ENCODE results near the gene CFAP74.
"Not testable (repeated sequence)": the region's sequence is repeated elsewhere in the genome, so short reads cannot be mapped to it uniquely, and the experiment has no call there.

Gene CFAP74

GRCh38 chr1:1939296-1940122 is 64.1 kb downstream of the CFAP74 start:
- TF ChIP-seq POLR2AphosphoS5 (IDR thresholded peaks at IDR 0.05; ENCODE audit: low read depth, low read length) = no peak
- TF ChIP-seq POLR2A (IDR thresholded peaks at IDR 0.05; ENCODE audit: low read depth, low read length) = no peak
- no peak for TF ChIP-seq TAF1 (IDR thresholded peaks at IDR 0.05; ENCODE audit: borderline replicate concordance, low read depth, low read length)
- DNase-seq (ENCODE audit: insufficient read length) (no peak), FAIRE-seq (no peak)

- no peak for TF ChIP-seq TAF1 (IDR thresholded peaks at IDR 0.05; ENCODE audit: borderline replicate concordance, low read depth, low read length)
- no peak for TF ChIP-seq POLR2A (IDR thresholded peaks at IDR 0.05; ENCODE audit: low read depth, low read length)
- TF ChIP-seq POLR2AphosphoS5 (IDR thresholded peaks at IDR 0.05; ENCODE audit: low read depth, low read length) = no peak
- no peak for DNase-seq (ENCODE audit: insufficient read length)
- no peak for FAIRE-seq
Measured at GRCh38 chr1:1938613-1939295, 64.8 kb downstream of the CFAP74 start.

GRCh38 chr1:1938276-1938573 is 65.4 kb downstream of the CFAP74 start:
- no peak for TF ChIP-seq POLR2A (IDR thresholded peaks at IDR 0.05; ENCODE audit: low read depth, low read length)
- TF ChIP-seq POLR2AphosphoS5 (IDR thresholded peaks at IDR 0.05; ENCODE audit: low read depth, low read length) = no peak
- no peak for TF ChIP-seq TAF1 (IDR thresholded peaks at IDR 0.05; ENCODE audit: borderline replicate concordance, low read depth, low read length)
- DNase-seq (ENCODE audit: insufficient read length) (no peak), FAIRE-seq (no peak)

- DNase-seq (ENCODE audit: insufficient read length) (no peak), FAIRE-seq (no peak)
- TF ChIP-seq TAF1 (IDR thresholded peaks at IDR 0.05; ENCODE audit: borderline replicate concordance, low read depth, low read length) (no peak), POLR2A (IDR thresholded peaks at IDR 0.05; ENCODE audit: low read depth, low read length) (no peak), POLR2AphosphoS5 (IDR thresholded peaks at IDR 0.05; ENCODE audit: low read depth, low read length) (no peak)
Measured at GRCh38 chr1:1937549-1938275, 65.9 kb downstream of the CFAP74 start.

GRCh38 chr1:1937061-1937460 is 66.5 kb downstream of the CFAP74 start:
- no peak for TF ChIP-seq POLR2AphosphoS5 (IDR thresholded peaks at IDR 0.05; ENCODE audit: low read depth, low read length)
- TF ChIP-seq TAF1 (IDR thresholded peaks at IDR 0.05; ENCODE audit: borderline replicate concordance, low read depth, low read length) = no peak
- TF ChIP-seq POLR2A (IDR thresholded peaks at IDR 0.05; ENCODE audit: low read depth, low read length) = no peak
- no peak for DNase-seq (ENCODE audit: insufficient read length)
- no peak for FAIRE-seq

- not testable (repeated sequence) for FAIRE-seq; DNase-seq (ENCODE audit: insufficient read length)
Measured at GRCh38 chr1:1934848-1935247, 68.7 kb downstream of the CFAP74 start.

- DNase-seq (ENCODE audit: insufficient read length) (no peak), FAIRE-seq (no peak)
- no peak for TF ChIP-seq POLR2A (IDR thresholded peaks at IDR 0.05; ENCODE audit: low read depth, low read length)
- no peak for TF ChIP-seq POLR2AphosphoS5 (IDR thresholded peaks at IDR 0.05; ENCODE audit: low read depth, low read length)
- no peak for TF ChIP-seq TAF1 (IDR thresholded peaks at IDR 0.05; ENCODE audit: borderline replicate concordance, low read depth, low read length)
Measured at GRCh38 chr1:1929639-1930545, 73.7 kb downstream of the CFAP74 start.

- FAIRE-seq = no peak
- TF ChIP-seq TAF1 (IDR thresholded peaks at IDR 0.05; ENCODE audit: borderline replicate concordance, low read depth, low read length) (no peak), POLR2A (IDR thresholded peaks at IDR 0.05; ENCODE audit: low read depth, low read length) (no peak), POLR2AphosphoS5 (IDR thresholded peaks at IDR 0.05; ENCODE audit: low read depth, low read length) (no peak)
Measured at GRCh38 chr1:1929102-1929638, 74.4 kb downstream of the CFAP74 start.

GRCh38 chr1:1928231-1929101 is 75.1 kb downstream of the CFAP74 start:
- DNase-seq (ENCODE audit: insufficient read length) (no peak), FAIRE-seq (no peak)
- TF ChIP-seq TAF1 (IDR thresholded peaks at IDR 0.05; ENCODE audit: borderline replicate concordance, low read depth, low read length) (no peak), POLR2A (IDR thresholded peaks at IDR 0.05; ENCODE audit: low read depth, low read length) (no peak), POLR2AphosphoS5 (IDR thresholded peaks at IDR 0.05; ENCODE audit: low read depth, low read length) (no peak)

More at GRCh38 chr1:1929102-1929638, 74.4 kb downstream of the CFAP74 start:
- no peak for DNase-seq (ENCODE audit: insufficient read length)

- DNase-seq (ENCODE audit: insufficient read length) = no peak
- no peak for FAIRE-seq
- TF ChIP-seq TAF1 (IDR thresholded peaks at IDR 0.05; ENCODE audit: borderline replicate concordance, low read depth, low read length) (no peak), POLR2AphosphoS5 (IDR thresholded peaks at IDR 0.05; ENCODE audit: low read depth, low read length) (no peak), POLR2A (IDR thresholded peaks at IDR 0.05; ENCODE audit: low read depth, low read length) (no peak)
Measured at GRCh38 chr1:1927751-1928150, 75.8 kb downstream of the CFAP74 start.

Measured in GM12892 (cell line).